ENCODE measurements around the gene LRP1B.

Gene LRP1B

GRCh38 chr2:141280037-141280436 is 850.8 kb downstream of the LRP1B start:
- no peak overlapping the region for H3K27ac ChIP-seq
- no peak for TF ChIP-seq CTCF (IDR thresholded peaks at IDR 0.05)
- no peak for DNase-seq (ENCODE audit: low spot score)
- H3K4me3 ChIP-seq = no peak overlapping the region

- TF ChIP-seq CTCF (IDR thresholded peaks at IDR 0.05) = no peak
Measured at GRCh38 chr2:141271346-141271745, 859.5 kb downstream of the LRP1B start.

DNA sequence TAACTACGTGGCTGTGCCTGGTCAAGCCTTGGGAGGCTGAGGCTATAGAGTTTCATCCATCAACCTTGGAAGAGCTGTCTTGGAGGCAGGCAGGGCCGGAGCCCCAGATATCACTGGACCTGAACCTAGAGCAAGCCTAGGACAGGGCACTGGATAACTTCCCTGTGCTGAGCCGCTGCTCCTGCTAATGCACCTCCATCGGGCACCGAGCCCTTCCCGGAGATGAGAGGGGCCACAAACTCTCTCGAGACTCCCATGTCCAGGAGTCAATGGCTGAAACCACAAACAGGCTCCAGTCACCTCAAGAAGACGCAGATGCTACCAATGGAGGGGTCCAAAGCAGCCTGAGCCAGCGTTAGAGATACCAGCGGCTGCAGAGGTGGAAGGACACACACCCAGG is 866.0 kb downstream of the LRP1B start:
- Histone ChIP-seq H3K4me3 (no peak overlapping the region), H3K27ac (no peak overlapping the region)
- no peak for TF ChIP-seq CTCF (IDR thresholded peaks at IDR 0.05)
- DNase-seq (ENCODE audit: low spot score) = no peak

More at GRCh38 chr2:141271346-141271745, 859.5 kb downstream of the LRP1B start:
- Histone ChIP-seq H3K4me3 (no peak overlapping the region), H3K27ac (no peak overlapping the region)
- no peak for DNase-seq (ENCODE audit: low spot score)

- Histone ChIP-seq H3K4me3 (no peak overlapping the region), H3K27ac (no peak overlapping the region)
- no peak for DNase-seq (ENCODE audit: low spot score)
- no peak for TF ChIP-seq CTCF (IDR thresholded peaks at IDR 0.05)
Measured at GRCh38 chr2:141260911-141261310, 869.9 kb downstream of the LRP1B start.

DNA sequence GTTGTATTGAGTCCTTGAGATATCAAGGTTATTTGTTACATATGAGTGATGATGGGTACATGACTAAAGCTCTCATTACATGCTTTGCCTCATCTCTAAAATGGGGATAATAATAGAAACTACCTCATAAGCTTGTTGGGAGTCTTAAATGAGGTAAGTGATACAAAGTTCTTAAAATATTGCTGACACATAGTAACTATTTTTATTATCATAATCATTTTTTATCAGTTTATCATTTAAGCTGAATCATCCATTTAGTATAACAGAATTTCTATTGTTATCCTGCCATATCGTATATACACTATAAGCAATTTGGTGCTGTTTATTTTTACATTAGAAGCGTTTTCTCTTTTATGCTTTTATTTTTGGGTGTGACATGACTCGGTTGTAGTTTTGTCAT is 871.1 kb downstream of the LRP1B start:
- no peak for DNase-seq (ENCODE audit: low spot score)
- no peak for TF ChIP-seq CTCF (IDR thresholded peaks at IDR 0.05)
- Histone ChIP-seq H3K4me3 (no peak overlapping the region), H3K27ac (no peak overlapping the region)

DNA sequence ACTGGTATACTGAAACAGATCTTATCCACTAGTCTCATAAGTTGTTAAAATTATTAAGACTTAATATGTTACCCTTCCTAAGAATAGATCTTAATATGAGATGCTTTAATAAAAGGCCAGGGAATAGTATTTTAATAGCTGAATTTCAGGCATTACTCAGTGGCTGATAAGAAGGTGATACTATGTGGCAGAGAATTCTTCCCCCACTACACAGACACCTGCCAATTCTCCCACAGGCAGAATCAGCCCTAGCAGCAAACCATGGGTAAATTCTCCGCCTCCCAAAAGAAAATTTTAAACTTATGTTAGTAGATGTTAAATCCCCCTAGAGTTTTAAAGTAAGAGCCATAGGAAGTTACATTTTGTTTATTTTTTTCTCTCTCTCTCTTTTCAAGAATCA is 888.8 kb downstream of the LRP1B start:
- DNase-seq (ENCODE audit: low spot score) = no peak
- H3K4me3 ChIP-seq = no peak overlapping the region
- TF ChIP-seq CTCF (IDR thresholded peaks at IDR 0.05) = no peak
- H3K27ac ChIP-seq = no peak overlapping the region

DNA sequence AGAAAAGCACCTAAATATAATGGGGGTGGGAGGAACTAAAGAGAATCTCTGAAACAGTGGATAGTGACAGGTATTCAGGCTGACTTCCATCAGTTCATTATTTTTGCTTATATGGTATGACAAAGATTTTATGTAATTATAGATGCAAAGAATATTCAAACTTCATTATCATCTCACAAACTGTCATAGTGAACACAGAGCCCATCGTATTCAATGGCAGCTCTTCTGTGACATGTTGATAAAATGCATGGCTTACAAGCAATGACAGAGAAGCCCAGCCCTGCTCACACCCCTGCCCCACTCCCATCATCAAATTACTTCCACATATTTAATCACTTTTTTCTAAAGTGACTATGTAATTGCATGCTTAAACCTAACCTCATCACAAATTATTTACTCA is 904.3 kb downstream of the LRP1B start:
- Histone ChIP-seq H3K27ac (no peak overlapping the region), H3K4me3 (no peak overlapping the region)
- DNase-seq (ENCODE audit: low spot score) = no peak
- TF ChIP-seq CTCF (IDR thresholded peaks at IDR 0.05) = no peak

All from coronary artery (tissue), 2 donors.